HCEC 1CT (cell line): Measurements from ENCODE around the gene IFNL2.
"Not testable (repeated sequence)": the region's sequence is repeated elsewhere in the genome, so short reads cannot be mapped to it uniquely, and the experiment has no call there.

ENCODE experiments used
- DNase-seq: peaks from one replicate; pipeline ENCODE4 v3.0.0-alpha.2; 2017

IFNL2 gene

GRCh38 chr19:39268085-39268484 is at the start of gene IFNL2:
TSS of gene IFNL2 (plus strand) at chr19:39268396. CDS start at chr19:39268569, 173 bp downstream.
- not testable (repeated sequence) for DNase-seq

- DNase-seq: not testable (repeated sequence)
These were observed 49.1 kb upstream of the IFNL2 start for GRCh38 chr19:39219108-39219507.

GRCh38 chr19:39223703-39224279 is 44.4 kb upstream of the IFNL2 start:
- no peak for DNase-seq

- no peak for DNase-seq
These were observed 43.3 kb upstream of the IFNL2 start for GRCh38 chr19:39224910-39225309.

GRCh38 chr19:39230096-39230764 is 38.0 kb upstream of the IFNL2 start:
- DNase-seq: no peak

GRCh38 chr19:39232708-39233107 is 35.5 kb upstream of the IFNL2 start:
- no peak for DNase-seq

- DNase-seq: no peak
These were observed 31.7 kb upstream of the IFNL2 start for GRCh38 chr19:39236527-39236926.

GRCh38 chr19:39237200-39238184 is 30.7 kb upstream of the IFNL2 start:
- no peak for DNase-seq

GRCh38 chr19:39238209-39238608 is 30.0 kb upstream of the IFNL2 start:
- DNase-seq: no peak

GRCh38 chr19:39238944-39239343 is 29.3 kb upstream of the IFNL2 start:
- DNase-seq: no peak

- DNase-seq: no peak
These were observed 27.8 kb upstream of the IFNL2 start for GRCh38 chr19:39240421-39240820.

GRCh38 chr19:39243741-39244140 is 24.5 kb upstream of the IFNL2 start:
- DNase-seq: not testable (repeated sequence)

GRCh38 chr19:39244410-39245100 is 23.6 kb upstream of the IFNL2 start, which contains the start of gene IFNL3:
TSS of gene IFNL3 (minus strand) at chr19:39245006. CDS start at chr19:39244967, 39 bp downstream.
- not testable (repeated sequence) for DNase-seq

GRCh38 chr19:39245166-39245565 is 23.0 kb upstream of the IFNL2 start:
- not testable (repeated sequence) for DNase-seq

GRCh38 chr19:39246951-39247669 is 21.1 kb upstream of the IFNL2 start:
- no peak for DNase-seq

- no peak for DNase-seq
These were observed 20.2 kb upstream of the IFNL2 start for GRCh38 chr19:39247701-39248664.

GRCh38 chr19:39248806-39249205 is 19.4 kb upstream of the IFNL2 start, which contains the start of gene IFNL4:
TSS of gene IFNL4 (minus strand) at chr19:39248856.
- DNase-seq: no peak

- no peak for DNase-seq
These were observed 17.1 kb upstream of the IFNL2 start for GRCh38 chr19:39251081-39251480.

GRCh38 chr19:39251846-39252245 is 16.4 kb upstream of the IFNL2 start:
- DNase-seq: no peak

GRCh38 chr19:39252458-39252857 is 15.7 kb upstream of the IFNL2 start:
- no peak for DNase-seq
